Measurements from ENCODE around the gene RENBP.
"Not testable (repeated sequence)": the region's sequence is repeated elsewhere in the genome, so short reads cannot be mapped to it uniquely, and the experiment has no call there.

The RENBP gene

GRCh38 chrX:153944140-153944799 lies at the start of gene RENBP:
RENBP (minus strand) TSS chrX:153944643; CDS start chrX:153944610, 33 bp downstream.
- no peak for DNase-seq (ENCODE audit: low spot score)

GRCh38 chrX:153993978-153994377 lies 49.5 kb upstream of the RENBP start:
- no peak for DNase-seq (ENCODE audit: low spot score)

GRCh38 chrX:153993079-153993478 lies 48.6 kb upstream of the RENBP start:
- DNase-seq (ENCODE audit: low spot score) = no peak

- DNase-seq (ENCODE audit: low spot score) = no peak
Observed at GRCh38 chrX:153992180-153992579, 47.7 kb upstream of the RENBP start.

DNA sequence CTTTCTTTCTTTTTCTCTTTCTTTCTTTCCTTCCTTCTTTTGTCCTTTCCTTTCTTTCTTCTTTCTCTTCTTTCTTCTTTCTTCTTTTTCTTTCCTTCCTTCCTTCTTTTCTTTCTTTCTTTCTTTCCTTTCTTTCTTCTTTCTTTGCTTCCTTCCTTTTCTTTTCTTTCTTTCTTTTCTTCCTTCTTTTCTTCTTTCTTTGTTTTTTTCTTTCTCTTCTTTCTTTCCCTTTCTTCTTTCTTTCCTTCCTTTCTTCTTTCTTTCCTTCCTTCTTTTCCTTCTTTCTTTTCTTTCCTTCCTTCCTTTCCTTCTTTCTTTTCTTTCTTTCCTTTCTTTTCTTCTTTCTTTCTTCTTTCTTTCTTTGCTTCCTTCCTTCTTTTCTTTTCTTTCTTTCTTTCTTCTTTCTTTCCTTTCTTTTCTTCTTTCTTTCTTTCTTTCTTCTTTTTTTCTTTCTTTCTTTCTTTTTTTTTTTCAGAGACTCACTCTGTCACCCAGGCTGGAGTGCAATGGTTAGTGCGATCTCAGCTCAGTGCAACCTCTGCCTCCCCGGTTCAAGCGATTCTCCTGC lies 46.7 kb upstream of the RENBP start:
- DNase-seq (ENCODE audit: low spot score) = no peak

DNA sequence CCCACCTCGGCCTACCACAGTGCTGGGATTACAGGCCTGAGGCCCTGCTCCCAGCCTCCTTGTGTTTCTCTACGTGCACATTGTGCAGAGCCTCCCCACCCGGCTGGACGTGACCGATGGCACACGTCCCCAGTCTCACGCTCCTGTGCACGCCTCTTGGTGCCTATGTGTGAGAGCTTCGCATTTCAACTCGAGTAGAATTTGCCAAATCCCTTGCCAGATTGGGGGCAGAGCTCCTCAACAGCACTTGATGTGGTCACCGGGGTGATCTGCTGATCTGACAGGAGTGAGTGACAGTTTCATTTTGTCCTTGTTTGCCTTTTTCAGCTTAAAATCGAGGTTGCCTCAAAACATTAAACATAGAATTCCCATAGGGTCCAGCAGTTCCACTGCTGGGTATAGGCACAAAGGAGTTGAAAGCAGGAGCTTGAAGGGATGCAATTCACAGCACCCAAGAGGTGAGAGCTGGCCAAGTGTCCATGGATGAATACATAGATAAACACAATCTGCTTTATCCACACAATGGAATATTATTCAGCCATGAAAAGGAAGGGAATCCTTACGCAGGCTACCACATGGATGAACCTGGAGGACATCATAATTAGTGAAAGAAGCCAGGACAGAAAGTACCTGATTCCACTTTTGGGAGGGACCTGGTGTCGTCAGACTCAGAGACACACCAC lies 45.7 kb upstream of the RENBP start:
- no peak for DNase-seq (ENCODE audit: low spot score)

GRCh38 chrX:153988493-153988892 lies 44.0 kb upstream of the RENBP start:
- no peak for DNase-seq (ENCODE audit: low spot score)

GRCh38 chrX:153984351-153985178 lies 40.1 kb upstream of the RENBP start:
- DNase-seq (ENCODE audit: low spot score) = no peak

GRCh38 chrX:153983321-153983801 lies 38.9 kb upstream of the RENBP start:
- no peak for DNase-seq (ENCODE audit: low spot score)

GRCh38 chrX:153981771-153982533 lies 37.5 kb upstream of the RENBP start:
- no peak for DNase-seq (ENCODE audit: low spot score)

DNA sequence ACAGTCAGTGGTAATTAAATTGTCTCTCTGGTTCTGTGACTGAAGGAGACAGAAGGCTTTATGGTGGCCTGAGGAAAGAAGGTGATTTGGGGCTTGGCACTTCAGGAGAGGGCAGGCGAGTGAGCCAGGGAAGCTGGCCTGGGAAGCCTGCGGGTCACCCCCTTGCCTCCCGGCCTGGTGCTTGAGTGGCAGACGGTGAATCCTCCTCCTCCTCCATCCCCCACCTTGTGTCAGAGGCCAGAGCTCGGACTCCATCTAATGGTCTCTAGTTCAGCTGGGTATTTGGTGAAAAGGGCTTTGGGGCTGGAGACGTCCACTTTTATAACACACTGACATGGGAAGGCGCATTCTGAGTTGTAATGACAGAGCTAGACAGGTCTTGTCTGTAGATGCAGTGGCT lies 36.8 kb upstream of the RENBP start:
- no peak for DNase-seq (ENCODE audit: low spot score)

DNA sequence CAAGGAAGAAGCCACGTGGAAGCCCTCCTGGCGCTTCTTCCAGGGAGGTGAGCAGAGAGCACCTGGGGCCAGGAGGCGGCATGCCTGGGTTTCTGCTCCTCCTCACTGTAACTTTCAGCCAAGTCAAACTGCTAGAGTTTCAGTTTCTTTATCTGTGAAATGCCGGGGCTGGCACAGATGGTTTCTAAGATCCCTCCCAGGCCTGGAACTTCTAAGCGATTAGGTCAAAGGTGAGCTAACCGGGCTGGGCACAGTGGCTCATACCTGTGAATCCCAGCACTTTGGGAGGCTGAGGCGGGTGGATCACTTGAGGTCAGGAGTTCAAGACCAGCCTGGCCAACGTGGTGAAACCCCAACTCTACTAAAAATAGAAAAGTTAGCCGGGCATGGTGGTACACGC lies 36.0 kb upstream of the RENBP start:
- not testable (repeated sequence) for DNase-seq (ENCODE audit: low spot score)

DNA sequence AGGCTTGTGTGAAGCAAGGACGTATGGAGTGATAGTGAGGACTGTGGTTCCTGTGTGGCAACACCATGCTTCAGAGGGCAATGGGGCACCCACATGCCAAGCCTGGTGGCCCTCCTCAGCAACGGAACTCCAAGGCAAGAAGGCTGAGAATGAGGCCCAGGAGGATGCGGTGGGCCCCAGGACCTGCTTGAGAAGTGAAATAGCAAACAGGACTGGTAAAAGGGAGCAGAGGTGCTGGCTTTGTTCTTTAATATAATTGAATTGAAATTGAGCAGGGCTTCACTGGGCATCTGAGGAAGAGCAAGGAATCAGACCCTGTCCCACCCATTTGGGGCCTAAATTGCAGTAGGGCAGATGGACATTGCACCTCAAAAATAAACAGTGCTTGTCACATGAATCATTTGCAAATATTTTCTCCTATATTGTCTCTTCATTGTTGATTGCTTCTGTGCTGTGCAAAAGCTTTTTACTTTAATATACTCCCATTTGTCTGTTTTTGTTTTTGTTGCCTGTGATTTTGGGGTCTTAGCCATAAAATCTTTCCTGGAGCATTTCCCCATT lies 30.4 kb upstream of the RENBP start:
- no peak for DNase-seq (ENCODE audit: low spot score)

GRCh38 chrX:153974003-153974725 lies 29.7 kb upstream of the RENBP start:
- no peak for DNase-seq (ENCODE audit: low spot score)

DNA sequence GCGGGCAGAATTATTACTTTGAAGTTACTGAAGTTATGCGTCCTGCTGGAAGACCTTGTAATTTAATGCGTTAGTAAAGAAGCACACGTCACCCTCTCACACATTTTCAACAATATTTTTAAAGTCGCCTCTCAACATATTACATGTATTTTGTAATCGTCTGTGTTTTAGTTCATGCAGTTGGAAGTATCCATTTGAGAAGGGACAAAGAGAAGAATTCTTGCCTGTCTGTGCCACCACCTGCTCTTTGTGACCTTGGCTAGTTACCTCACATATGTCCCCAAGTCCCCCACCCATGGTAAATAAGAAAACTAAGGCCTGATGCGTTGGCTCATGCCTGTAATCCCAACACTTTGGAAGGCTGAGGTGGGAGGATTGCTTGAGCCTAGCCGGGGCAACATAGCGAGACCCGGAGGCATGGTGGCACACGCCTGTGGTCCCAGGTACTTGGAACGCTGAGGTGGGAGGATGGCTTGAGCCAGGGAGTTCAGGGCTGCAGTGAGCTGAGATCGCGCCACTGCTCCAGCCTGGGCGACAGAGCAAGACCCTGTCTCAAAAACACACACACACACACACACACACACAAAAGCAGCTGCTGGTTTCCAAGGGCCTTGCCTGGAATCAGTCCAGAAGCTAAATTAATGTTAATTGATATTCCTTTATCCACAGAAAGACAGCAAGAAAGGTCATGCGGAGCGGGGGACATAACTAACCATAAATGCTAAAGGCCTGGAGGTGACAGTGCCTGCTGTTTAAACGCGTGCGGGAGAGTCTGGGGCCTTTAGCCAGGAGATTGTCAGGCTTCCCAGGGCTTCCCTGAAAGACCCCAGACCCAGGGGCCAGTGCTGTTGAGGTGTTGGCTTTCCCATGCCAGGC lies 28.9 kb upstream of the RENBP start:
- no peak for DNase-seq (ENCODE audit: low spot score)

DNA sequence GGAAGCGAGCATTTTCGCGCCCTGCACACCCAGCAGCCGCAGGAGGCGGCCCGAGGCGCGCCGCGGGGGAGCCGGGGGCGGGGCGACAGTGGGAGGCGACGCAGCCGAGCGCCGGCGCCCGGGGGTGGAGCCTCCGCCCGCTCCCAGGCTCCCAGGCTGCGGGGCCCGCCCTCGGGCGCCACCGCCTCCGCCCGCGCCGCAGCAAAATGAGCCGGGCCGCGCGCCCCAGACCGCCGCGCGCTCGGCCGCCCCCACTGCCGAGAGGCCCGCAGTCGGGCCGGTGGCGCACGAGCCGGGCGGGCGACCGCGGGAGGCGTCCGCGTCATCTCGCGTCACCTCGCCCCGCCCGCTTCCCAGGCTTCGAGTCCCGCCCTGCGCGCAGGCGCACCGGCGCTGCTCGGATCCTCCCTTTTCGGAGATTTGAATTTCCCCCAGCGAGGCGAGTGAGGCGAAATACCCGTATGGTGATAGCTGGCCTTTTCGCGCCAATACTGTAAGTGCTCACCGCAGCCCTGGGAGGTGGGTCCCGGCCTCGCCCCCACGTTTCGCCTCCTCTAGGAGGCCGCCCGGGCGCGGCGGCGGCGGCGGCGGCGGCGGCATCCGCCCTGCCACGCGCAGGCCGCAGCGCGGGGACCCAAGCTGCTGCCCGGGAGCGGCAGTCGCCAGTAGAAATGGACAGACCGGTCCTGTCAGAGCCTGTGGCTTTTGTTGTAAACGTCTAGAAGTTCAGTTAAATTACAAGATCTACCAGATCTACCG lies 28.1 kb upstream of the RENBP start, which contains the start of gene TMEM187:
TSS of gene TMEM187 (plus strand) at position 387 of the 759 bp plus-strand sequence. CDS start 9,309 bp downstream, outside the sequence.
- peak; percentile 83 for DNase-seq (ENCODE audit: low spot score)

GRCh38 chrX:153971450-153972367 lies 27.3 kb upstream of the RENBP start, which contains the start of gene HCFC1:
HCFC1 (minus strand) TSS chrX:153971818; CDS start chrX:153970840, 978 bp downstream.
- peak; percentile 88 for DNase-seq (ENCODE audit: low spot score)

GRCh38 chrX:153971124-153971449 lies 26.6 kb upstream of the RENBP start:
- DNase-seq (ENCODE audit: low spot score) = peak; percentile 73
